Measurements from ENCODE around the gene PTPRG.

Gene PTPRG

DNA sequence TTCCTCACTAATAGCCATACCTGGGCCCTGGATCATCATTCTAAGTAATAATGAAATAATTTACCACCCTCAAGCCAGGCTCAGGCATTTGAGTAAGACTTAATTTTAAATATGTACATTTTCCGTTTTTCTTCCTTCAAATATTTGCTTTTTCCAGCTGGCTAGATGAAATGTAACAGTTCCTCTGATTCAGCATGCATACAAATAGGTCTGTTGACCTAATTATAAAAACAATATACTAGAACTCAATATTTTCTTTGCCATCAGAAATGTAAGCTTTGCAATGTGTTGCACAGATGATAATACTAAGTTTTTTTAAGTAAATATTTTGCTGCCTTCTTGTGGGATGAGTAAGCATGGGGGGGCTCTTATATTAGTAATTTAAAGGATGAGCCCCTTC is 720.4 kb downstream of the PTPRG start:
- TF ChIP-seq, protein P1, sequence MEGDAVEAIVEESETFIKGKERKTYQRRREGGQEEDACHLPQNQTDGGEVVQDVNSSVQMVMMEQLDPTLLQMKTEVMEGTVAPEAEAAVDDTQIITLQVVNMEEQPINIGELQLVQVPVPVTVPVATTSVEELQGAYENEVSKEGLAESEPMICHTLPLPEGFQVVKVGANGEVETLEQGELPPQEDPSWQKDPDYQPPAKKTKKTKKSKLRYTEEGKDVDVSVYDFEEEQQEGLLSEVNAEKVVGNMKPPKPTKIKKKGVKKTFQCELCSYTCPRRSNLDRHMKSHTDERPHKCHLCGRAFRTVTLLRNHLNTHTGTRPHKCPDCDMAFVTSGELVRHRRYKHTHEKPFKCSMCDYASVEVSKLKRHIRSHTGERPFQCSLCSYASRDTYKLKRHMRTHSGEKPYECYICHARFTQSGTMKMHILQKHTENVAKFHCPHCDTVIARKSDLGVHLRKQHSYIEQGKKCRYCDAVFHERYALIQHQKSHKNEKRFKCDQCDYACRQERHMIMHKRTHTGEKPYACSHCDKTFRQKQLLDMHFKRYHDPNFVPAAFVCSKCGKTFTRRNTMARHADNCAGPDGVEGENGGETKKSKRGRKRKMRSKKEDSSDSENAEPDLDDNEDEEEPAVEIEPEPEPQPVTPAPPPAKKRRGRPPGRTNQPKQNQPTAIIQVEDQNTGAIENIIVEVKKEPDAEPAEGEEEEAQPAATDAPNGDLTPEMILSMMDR (IDR thresholded peaks at IDR 0.05) = no peak
- Histone ChIP-seq H3K9ac (no peak overlapping the region), H3K27me3 (ENCODE audit: control insufficient read depth, insufficient read depth, low read length) (no peaks in the 10 kb centered on the region), H3K4me1 (peaks cover 3% of the 10 kb centered on the region), H2AFZ (no peak overlapping the region), H3K79me2 (no peaks in the 10 kb centered on the region), H3K4me2 (ENCODE audit: low read length) (no peak overlapping the region), H3K9me3 (ENCODE audit: control insufficient read depth, low read length) (no peaks in the 10 kb centered on the region), H3K36me3 (ENCODE audit: control insufficient read depth, insufficient read depth, low read length) (no peaks in the 10 kb centered on the region), H3K4me3 (ENCODE audit: low read depth, low read length) (no peak overlapping the region), H3K27ac (no peak overlapping the region)

DNA sequence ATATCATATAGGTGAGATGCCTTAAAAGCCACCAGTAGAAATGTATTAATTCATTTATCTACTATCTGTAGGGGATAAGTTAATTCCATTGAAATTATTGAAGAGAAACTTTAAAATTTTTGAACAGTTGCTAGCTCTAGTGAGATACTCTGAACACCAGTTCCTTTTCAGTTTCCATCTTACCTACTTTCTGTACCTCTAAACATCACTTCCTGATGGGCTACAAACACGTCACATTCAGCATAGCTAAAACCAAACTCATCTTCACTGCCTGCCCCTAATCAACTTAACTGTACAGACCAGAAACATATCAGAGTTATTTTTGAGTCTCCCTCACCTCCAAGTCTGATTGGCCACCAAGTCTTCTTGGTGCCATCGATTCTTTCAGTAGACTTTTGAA is 723.1 kb downstream of the PTPRG start:
- Histone ChIP-seq H3K79me2 (no peaks in the 10 kb centered on the region), H3K4me3 (ENCODE audit: low read depth, low read length) (no peak overlapping the region), H3K27me3 (ENCODE audit: control insufficient read depth, insufficient read depth, low read length) (no peaks in the 10 kb centered on the region), H3K36me3 (ENCODE audit: control insufficient read depth, insufficient read depth, low read length) (no peaks in the 10 kb centered on the region), H3K27ac (no peak overlapping the region), H3K4me1 (peaks cover 3% of the 10 kb centered on the region), H3K4me2 (ENCODE audit: low read length) (no peak overlapping the region), H3K9me3 (ENCODE audit: control insufficient read depth, low read length) (no peaks in the 10 kb centered on the region), H3K9ac (no peak overlapping the region), H2AFZ (no peak overlapping the region)
- TF ChIP-seq, protein P1 (IDR thresholded peaks at IDR 0.05) = no peak

DNA sequence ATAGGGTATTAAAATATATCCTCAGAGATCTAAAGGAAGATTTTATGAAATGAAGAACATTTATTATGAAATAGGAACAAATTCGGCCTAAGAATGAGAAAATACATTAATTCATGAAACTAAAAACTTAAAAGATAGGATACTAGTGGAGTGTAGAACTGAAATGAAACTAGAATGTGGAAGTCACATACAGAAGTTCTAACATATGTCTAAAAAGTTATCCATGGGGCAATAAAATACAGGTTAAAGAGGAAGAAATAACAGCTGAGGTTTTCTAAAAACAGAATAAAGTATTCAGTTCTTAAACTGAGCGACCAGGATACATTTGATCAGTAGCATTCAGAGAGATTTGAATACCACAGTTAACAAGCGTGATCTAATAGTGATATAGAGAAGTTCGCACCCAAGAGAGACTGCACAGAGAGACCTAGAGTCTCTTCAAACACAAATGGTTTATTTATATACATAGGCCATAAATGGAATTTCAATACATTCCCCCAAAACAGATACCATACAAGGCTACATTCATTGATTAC is 726.1 kb downstream of the PTPRG start:
- Histone ChIP-seq H3K4me3 (ENCODE audit: low read depth, low read length) (no peak overlapping the region), H2AFZ (no peak overlapping the region), H3K9ac (no peak overlapping the region), H3K27ac (no peak overlapping the region), H3K4me1 (peaks cover 3% of the 10 kb centered on the region), H3K4me2 (ENCODE audit: low read length) (no peak overlapping the region), H3K27me3 (ENCODE audit: control insufficient read depth, insufficient read depth, low read length) (no peaks in the 10 kb centered on the region), H3K79me2 (no peaks in the 10 kb centered on the region), H3K36me3 (ENCODE audit: control insufficient read depth, insufficient read depth, low read length) (no peaks in the 10 kb centered on the region), H3K9me3 (ENCODE audit: control insufficient read depth, low read length) (no peaks in the 10 kb centered on the region)
- TF ChIP-seq, protein P1 (IDR thresholded peaks at IDR 0.05) = no peak

DNA sequence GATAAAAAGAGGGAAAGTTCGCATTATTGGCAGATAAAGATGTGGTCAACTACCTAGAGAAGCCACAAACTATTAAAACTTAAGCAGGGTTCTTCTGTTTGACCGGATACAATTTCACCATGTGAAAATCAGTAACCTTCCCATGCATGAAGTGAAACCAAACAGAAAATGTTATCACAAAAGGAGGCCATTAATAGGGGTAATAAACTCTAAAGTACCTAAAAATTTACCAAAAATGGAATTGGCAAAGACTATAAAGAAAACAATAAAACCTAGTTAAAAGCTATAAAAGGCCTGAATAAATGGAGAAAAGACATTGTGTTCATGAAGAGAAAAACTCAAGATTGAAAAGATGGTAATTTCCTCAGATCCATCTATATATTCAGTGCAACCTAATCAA is 728.6 kb downstream of the PTPRG start:
- H3K27me3 ChIP-seq (ENCODE audit: control insufficient read depth, insufficient read depth, low read length) = no peaks in the 10 kb centered on the region
- H3K4me2 ChIP-seq (ENCODE audit: low read length) = no peak overlapping the region
- H2AFZ ChIP-seq = no peak overlapping the region
- H3K9me3 ChIP-seq (ENCODE audit: control insufficient read depth, low read length) = no peaks in the 10 kb centered on the region
- H3K79me2 ChIP-seq = no peaks in the 10 kb centered on the region
- TF ChIP-seq, protein P1 (IDR thresholded peaks at IDR 0.05) = no peak
- H3K27ac ChIP-seq = no peak overlapping the region
- H3K9ac ChIP-seq = no peak overlapping the region
- no peak overlapping the region for H3K4me3 ChIP-seq (ENCODE audit: low read depth, low read length)
- no peaks in the 10 kb centered on the region for H3K36me3 ChIP-seq (ENCODE audit: control insufficient read depth, insufficient read depth, low read length)
- H3K4me1 ChIP-seq = no peaks in the 10 kb centered on the region

DNA sequence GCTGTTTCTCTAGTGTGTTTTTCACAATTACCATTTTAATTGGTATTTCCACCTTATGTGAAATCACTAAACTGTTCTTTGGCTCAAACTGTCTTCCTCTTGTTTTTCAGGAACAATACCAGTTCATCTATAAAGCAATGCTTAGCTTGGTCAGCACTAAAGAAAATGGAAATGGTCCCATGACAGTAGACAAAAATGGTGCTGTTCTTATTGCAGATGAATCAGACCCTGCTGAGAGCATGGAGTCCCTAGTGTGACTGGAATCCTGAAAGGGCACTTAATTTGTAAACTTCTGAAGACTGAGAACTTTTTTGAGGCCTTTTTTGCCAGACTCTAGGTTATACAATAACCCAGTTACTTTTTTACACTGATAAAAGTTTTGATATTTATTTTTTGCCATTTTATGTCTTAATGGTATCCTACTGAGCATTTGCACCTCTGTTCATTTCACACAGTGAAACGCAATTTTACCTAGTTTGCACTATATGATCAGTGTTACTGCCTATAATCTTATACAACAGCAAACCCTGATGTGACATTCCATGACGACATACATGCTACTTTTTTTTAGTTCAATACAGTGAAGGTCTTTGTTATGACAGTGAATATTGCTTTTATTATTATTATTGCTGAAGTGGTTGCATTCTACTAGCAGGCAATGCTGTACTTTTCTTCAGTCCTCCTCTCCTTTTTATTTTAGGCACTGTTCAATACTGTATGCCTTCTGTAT is 731.8 kb downstream of the PTPRG start:
- Histone ChIP-seq H3K9me3 (ENCODE audit: control insufficient read depth, low read length) (no peaks in the 10 kb centered on the region), H3K27me3 (ENCODE audit: control insufficient read depth, insufficient read depth, low read length) (no peaks in the 10 kb centered on the region), H3K4me3 (ENCODE audit: low read depth, low read length) (no peak overlapping the region), H2AFZ (no peak overlapping the region), H3K36me3 (ENCODE audit: control insufficient read depth, insufficient read depth, low read length) (no peaks in the 10 kb centered on the region), H3K4me1 (no peaks in the 10 kb centered on the region), H3K9ac (no peak overlapping the region), H3K79me2 (no peaks in the 10 kb centered on the region), H3K4me2 (ENCODE audit: low read length) (no peak overlapping the region), H3K27ac (no peak overlapping the region)
- TF ChIP-seq, protein P1 (IDR thresholded peaks at IDR 0.05) = no peak

Data from parathyroid adenoma (tissue), 2 donors.